Activated CD4-positive, alpha-beta T cell treated with anti-CD3 and anti-CD28 coated beads for 1 hour (primary cell): ENCODE results near the gene STK31.
"Not testable (repeated sequence)": the region's sequence is repeated elsewhere in the genome, so short reads cannot be mapped to it uniquely, and the experiment has no call there.

Experiments used
- DNase-seq: peaks from one replicate; pipeline ENCODE4 v3.0.0-alpha.2; 2020

Gene STK31

GRCh38 chr7:23713285-23714149, 3.5 kb downstream of the STK31 start:
- no peak for DNase-seq

GRCh38 chr7:23714150-23714464, 4.1 kb downstream of the STK31 start:
- no peak for DNase-seq

DNA sequence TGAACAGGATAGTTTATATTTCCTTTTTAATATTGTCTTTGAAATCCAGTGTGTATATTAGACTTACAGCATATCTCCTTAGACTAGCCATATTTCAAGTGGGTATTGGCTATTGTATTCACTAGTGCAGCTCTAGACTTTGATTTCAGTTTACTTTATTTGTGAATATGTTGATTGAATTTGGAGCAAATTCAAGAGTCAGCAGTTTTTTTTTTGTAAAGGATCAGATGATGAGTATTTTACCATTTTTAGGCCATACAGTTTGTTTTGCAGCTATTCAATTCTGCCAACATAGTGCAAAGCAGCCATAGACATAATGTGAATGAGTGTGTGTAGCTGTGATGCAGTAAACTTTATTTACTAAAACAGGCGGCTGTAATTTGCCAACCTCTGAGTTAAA, 4.6 kb downstream of the STK31 start:
- no peak for DNase-seq

DNA sequence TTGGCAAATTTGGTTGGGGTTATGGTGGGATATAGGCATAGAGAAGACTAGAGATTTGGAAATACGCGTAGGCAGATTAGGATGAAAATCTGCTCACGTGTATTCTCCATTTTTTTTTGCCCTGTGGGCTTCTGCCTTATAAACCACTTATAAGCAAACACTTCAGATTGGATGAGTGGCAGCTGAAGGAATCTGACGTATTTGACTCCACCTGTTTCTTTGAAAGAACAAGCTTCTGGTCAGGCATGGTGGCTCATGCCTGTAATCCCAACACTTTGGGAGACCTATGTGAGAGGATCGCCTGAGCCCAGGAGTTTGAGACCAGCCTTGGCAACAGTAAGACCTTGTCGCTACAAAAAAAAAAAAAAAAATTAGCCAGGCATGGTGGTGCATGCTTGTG, 5.1 kb downstream of the STK31 start:
- no peak for DNase-seq

DNA sequence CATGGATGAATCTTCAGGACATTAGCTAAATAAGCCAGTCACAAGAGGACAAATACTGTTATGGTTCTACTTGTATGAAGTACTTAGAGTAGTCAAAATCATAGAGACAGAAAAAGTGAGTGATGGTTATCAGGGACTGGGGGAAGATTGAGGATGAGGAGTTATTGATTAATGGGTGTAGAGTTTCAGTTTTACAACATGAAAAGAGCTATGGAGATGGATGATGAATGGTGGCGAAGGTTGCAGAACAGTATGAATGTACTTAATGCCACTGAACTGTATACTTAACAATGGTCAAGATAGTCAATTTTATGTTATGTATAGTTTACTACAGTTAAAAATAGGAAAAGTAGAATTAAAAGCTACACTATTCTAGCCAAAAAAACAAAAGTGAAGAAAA, 7.8 kb downstream of the STK31 start:
- no peak for DNase-seq

DNA sequence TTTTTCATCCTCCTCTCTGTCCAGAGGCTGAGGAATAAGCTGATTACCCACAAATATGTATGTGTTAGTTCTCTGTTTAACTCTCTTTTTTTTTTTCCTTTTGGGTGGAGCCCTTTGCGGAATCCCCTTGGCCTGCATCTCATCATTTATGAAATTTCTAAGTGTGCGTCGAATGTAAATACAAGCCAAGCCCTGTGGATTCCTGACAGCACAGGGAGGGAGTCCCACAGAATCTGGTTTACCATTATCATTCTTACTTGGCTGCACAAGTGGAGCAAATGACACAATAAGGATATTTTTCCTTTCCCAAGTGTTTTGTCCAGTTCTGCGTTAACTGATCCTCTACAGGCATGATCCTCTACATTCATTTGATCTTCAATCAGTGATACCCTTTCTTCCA, 11.4 kb downstream of the STK31 start:
- DNase-seq, result no peak

GRCh38 chr7:23722587-23723216, 12.7 kb downstream of the STK31 start:
- not testable (repeated sequence) for DNase-seq

GRCh38 chr7:23724113-23724512, 14.1 kb downstream of the STK31 start:
- DNase-seq, result not testable (repeated sequence)

DNA sequence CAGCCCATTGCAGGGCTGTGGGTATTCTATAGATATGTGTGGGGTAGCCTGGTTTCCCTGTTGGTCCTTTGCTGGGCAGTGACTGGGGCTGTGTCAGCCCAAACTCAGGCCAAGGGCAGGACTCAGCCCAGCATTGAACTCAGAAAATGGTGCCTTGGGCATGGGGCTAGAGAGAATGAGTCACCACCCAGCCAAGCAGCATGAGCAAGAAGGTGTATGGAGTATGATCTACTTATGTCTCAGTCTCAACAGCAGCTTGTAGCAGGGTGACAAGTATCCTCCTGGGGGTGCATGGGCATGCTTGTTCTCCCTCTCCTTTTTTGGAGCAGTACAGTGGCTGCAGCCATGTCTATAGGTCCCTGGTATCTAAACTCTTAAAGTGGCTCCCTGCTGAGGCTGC, 32.0 kb downstream of the STK31 start:
- no peak for DNase-seq

DNA sequence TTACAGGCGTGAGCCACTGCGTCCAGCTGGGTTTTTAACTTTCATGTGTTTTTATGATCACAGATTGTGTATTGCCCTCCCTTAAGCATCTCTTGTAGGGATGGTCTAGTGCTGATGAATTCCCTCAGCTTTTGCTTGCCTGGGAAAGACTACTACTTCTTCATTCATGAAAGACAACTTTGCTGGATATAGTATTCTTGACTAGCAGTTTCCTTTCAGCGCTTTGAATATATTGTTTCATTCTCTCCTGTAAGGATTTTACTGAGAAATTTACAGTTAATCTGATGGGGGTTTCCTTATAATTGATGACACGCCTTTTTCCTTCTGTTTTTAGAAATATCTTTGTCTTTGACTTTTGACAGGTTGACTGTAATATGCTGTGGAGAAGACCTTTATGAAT, 33.2 kb downstream of the STK31 start:
- DNase-seq, result no peak

DNA sequence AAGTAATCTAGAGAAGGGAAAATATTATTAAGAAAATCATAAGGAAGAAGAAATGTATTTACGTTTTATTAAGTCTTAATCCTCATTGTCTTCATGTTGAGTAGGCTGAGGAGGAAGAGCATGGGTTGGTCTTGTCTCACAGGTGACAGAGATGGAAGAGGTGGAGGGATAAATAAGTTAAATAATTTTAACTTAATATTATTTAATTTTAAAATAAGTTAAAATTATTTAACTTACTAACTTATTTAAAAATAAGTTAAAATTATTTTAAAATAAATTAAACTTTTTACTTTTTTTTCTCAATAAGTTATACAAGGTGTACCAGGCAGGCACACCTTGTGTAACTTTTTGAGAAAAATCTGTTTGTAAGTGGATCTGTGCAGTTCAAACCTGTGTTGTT, 36.6 kb downstream of the STK31 start:
- DNase-seq, result no peak

DNA sequence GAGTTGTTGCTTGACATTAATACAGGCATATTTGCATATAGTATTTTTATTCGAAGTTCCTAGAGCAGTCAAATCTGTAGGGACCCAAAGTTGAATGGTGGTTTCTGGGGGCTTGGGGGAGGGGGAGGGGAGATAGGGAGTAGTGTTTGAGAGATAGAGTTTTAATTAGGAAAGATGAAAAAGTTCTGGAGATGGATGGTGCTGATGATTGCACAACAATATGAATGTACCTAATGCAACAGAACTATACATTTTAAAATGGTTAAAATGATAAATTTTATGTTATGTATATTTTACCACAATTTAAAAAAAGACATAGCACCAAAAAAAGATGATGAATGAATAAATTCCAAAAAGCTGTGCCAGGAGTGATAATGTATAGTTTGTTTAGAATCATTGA, 41.8 kb downstream of the STK31 start:
- DNase-seq, result no peak

DNA sequence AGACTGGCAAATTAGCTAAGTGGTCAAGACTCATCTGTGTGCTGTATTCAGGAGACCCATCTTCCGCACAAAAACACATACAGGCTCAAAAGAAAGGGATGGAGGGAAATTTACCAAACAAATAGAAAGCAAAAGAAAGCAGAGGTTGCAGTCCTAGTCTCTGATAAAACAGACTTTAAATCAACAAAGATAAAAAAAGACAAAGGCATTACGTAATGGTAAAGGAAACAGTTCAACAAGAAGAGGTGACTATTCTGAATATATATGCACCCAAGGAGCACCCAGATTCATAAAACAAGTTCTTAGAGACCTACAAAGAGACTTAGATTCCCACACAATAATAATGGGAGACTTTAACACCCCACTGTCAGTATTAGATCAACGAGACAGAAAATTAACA, 48.8 kb downstream of the STK31 start:
- DNase-seq, result not testable (repeated sequence)

DNA sequence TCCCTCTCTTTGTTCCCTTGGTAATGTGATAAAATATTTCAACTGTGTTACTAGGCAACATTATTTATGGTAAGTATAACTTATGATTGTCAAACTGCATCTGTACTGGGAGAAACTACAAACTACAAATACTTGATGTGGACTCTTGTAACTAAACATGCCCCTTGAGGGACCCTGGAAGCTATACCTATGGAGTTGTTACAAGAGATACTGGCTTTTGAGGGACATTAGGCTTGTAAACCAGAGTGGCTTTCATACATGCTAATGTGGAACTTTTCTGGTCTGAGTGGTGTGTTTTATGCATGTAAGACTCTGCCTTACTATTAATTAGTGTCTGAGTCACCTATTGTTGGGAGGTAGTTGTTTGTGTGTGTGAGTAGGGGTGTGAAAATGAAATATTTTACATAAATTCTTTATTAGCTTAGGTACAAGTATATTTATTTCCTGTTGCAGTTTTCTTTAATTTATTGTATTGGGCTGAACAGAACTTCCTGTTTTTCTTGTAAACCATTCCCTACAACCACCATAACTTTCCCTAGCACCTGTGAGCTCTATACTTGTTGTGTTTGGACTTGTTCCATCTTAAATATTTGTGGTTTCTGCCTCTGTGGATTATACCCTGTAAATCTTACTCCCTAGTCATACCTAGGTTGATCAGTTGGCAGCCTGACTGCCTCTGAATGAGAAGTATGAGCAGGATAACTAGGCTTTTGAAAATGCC, 49.8 kb downstream of the STK31 start:
- no peak for DNase-seq

DNA sequence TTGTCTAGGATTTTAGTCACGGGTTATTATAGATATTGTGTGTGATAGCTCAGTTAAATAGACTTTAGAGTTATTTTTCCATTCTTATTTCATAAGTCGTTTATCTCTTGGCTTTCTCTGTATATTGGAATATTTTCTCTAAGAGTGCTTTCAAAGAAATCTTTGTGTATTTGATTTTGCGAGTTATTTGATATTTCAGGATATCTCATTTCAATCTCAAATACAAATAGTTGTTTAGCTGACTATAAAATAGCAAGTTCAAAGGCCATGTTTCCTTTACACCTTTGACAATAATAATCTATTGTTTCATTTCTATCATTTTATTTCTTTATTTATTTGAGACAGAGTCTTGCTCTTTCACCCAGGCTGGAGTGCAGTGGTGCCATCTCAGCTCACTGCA, 55.9 kb downstream of the STK31 start:
- no peak for DNase-seq

GRCh38 chr7:23767514-23767913, 57.5 kb downstream of the STK31 start:
- DNase-seq, result no peak

GRCh38 chr7:23768022-23768421, 58.0 kb downstream of the STK31 start:
- no peak for DNase-seq

- not testable (repeated sequence) for DNase-seq
Measured at GRCh38 chr7:23779185-23779800, 69.3 kb downstream of the STK31 start.

DNA sequence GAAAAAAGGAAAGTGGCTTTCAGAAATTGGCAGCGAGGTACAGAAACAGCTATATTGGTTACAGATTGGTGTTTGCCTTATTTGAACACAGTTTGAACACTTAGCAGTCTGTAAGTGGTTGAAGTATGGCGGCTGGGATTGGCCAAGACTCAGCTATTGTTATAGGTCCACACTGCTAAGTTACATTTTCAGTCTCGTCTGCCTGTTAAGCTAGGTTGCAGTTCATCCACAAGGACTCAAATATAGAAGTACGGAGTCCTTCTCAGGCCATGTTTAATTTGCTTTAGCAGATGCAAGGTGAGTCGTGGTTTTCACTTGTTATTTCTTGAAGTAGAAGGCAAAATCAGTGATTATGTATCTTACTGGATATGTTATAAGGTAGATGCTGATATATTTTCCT, 73.1 kb downstream of the STK31 start:
- no peak for DNase-seq

- DNase-seq, result no peak
Measured at GRCh38 chr7:23787272-23787671, 77.3 kb downstream of the STK31 start.

GRCh38 chr7:23788843-23789242, 78.8 kb downstream of the STK31 start:
- no peak for DNase-seq

- no peak for DNase-seq
Measured at GRCh38 chr7:23791721-23792120, 81.7 kb downstream of the STK31 start.

DNA sequence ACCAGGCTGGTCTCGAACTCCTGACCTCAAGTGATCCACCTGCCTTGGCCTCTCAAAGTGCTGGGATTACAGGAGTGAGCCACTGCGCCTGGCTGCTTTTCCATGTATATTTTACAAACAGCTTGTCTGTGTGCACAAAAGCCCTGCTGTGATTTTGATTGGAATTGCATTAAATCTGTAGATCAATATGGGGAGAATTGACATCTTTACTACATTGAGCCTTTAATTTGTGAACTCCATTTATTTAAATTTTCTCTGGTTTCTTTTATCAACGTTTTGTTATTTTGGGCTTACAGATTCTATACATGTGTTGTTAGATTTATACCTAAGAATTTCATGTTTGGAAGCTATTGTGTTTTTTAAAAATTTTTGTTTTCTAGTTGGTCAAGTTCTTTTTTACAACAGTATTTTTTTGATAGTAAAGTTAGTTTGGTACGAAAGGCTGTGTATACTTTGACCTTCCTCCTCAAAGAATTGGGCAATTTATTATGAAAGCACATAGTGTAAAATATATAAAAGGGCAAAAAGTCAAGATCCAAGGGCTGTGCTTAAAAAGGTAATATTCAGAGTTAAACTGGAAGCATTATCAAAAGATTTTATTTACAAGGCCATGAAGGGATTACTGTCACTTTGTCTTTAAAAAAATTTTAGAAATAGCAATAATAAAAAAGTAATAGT, 92.8 kb downstream of the STK31 start:
- DNase-seq, result no peak
